Measurements from ENCODE around the gene FOXO4. TPM values are rescaled to one million over a fixed set of nuclear protein-coding genes. Genes with fewer than 3 reads are reported as not detected.

The FOXO4 gene
- total and polyA plus RNA-seq, 4 donors, result 0.50 to 38.2 (median 4.0) TPM

DNA sequence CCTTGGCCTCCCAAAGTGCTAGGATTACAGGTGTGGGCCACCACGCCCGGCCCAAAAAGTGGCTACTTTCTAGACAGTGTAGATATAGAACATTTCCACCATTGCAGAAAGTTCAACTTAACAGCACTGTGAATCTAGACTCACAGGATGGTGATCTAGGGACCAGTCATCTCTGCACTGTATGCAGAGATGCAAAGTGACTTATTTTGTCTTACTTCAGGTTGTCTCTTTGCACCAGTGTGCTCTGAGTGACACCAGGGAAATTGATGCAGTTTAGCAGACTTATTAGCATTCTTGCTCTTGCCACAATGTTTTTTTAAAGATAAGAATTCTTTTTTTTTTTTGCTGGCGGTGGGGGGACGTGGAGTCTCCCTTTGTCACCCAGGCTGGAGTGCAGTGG is 12.8 kb upstream of the FOXO4 start:
- Histone ChIP-seq H3K9ac (ENCODE audit: low read depth in 1 of 2, low read length in 2 of 2) (no peak overlapping the region), H3K9me3 (ENCODE audit: control insufficient read depth in 4 of 4, low read length in 3 of 4) (no peaks in the 10 kb centered on the region), H3K36me3 (ENCODE audit: control insufficient read depth in 4 of 4, insufficient read depth in 3 of 4, low read depth in 1 of 4, low read length in 3 of 4) (no peaks in the 10 kb centered on the region), H3K27ac (ENCODE audit: low read depth in 1 of 2, low read length in 2 of 2) (no peak overlapping the region), H3K4me1 (ENCODE audit: control insufficient read depth in 4 of 4, insufficient read depth in 4 of 4, low read length in 3 of 4) (no peaks in the 10 kb centered on the region), H3K27me3 (ENCODE audit: control insufficient read depth in 4 of 4, insufficient read depth in 4 of 4, low read length in 3 of 4) (no peaks in the 10 kb centered on the region), H3K4me3 (ENCODE audit: low read depth in 1 of 3, low read length in 3 of 3) (no peak overlapping the region)
- DNase-seq (ENCODE audit: low spot score), result no peak
- 93% methylated on average over 4 of the region's 4 CpGs for WGBS
- TF ChIP-seq, protein P1, sequence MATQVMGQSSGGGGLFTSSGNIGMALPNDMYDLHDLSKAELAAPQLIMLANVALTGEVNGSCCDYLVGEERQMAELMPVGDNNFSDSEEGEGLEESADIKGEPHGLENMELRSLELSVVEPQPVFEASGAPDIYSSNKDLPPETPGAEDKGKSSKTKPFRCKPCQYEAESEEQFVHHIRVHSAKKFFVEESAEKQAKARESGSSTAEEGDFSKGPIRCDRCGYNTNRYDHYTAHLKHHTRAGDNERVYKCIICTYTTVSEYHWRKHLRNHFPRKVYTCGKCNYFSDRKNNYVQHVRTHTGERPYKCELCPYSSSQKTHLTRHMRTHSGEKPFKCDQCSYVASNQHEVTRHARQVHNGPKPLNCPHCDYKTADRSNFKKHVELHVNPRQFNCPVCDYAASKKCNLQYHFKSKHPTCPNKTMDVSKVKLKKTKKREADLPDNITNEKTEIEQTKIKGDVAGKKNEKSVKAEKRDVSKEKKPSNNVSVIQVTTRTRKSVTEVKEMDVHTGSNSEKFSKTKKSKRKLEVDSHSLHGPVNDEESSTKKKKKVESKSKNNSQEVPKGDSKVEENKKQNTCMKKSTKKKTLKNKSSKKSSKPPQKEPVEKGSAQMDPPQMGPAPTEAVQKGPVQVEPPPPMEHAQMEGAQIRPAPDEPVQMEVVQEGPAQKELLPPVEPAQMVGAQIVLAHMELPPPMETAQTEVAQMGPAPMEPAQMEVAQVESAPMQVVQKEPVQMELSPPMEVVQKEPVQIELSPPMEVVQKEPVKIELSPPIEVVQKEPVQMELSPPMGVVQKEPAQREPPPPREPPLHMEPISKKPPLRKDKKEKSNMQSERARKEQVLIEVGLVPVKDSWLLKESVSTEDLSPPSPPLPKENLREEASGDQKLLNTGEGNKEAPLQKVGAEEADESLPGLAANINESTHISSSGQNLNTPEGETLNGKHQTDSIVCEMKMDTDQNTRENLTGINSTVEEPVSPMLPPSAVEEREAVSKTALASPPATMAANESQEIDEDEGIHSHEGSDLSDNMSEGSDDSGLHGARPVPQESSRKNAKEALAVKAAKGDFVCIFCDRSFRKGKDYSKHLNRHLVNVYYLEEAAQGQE (IDR thresholded peaks at IDR 0.05), result no peak
- TF ChIP-seq HNF4G (IDR thresholded peaks at IDR 0.05), result no peak
- TF ChIP-seq, protein P2, sequence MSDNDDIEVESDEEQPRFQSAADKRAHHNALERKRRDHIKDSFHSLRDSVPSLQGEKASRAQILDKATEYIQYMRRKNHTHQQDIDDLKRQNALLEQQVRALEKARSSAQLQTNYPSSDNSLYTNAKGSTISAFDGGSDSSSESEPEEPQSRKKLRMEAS (IDR thresholded peaks at IDR 0.05), result no peak
- TF ChIP-seq RAD21 (IDR thresholded peaks at IDR 0.05), result no peak

DNA sequence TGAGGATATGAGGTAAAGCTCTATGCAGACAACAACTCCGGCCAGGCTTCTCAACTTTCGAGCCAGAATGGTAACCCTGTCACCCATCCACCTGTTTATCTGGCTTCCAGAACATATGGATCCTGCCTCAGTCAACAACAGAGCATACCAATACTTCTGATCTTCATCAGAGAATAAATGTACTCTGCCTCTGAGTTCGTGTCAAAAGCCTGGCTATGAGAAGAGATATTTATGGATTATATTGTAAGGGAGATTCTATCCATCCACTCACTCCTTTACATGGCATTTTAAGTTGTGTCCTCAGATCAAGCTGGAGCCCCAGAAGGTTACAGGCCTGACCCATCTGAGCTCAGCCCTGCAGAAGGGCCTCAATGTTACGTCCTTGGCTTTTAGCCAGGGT is 9.8 kb upstream of the FOXO4 start:
- Histone ChIP-seq H3K4me1 (ENCODE audit: control insufficient read depth in 4 of 4, insufficient read depth in 4 of 4, low read length in 3 of 4) (no peaks in the 10 kb centered on the region), H3K27me3 (ENCODE audit: control insufficient read depth in 4 of 4, insufficient read depth in 4 of 4, low read length in 3 of 4) (no peaks in the 10 kb centered on the region), H3K36me3 (ENCODE audit: control insufficient read depth in 4 of 4, insufficient read depth in 3 of 4, low read depth in 1 of 4, low read length in 3 of 4) (no peaks in the 10 kb centered on the region), H3K9me3 (ENCODE audit: control insufficient read depth in 4 of 4, low read length in 3 of 4) (no peaks in the 10 kb centered on the region), H3K27ac (ENCODE audit: low read depth in 1 of 2, low read length in 2 of 2) (no peak overlapping the region), H3K9ac (ENCODE audit: low read depth in 1 of 2, low read length in 2 of 2) (no peak overlapping the region), H3K4me3 (ENCODE audit: low read depth in 1 of 3, low read length in 3 of 3) (no peak overlapping the region)
- TF ChIP-seq TAF1 (conservative IDR thresholded peaks at IDR 0.05) (no peak), GABPA (IDR thresholded peaks at IDR 0.05 in 1 of 2, conservative IDR thresholded peaks at IDR 0.05 in 1 of 2) (no peak), FOXA2 (IDR thresholded peaks at IDR 0.05) (no peak), RAD21 (IDR thresholded peaks at IDR 0.05) (no peak), SP1 (IDR thresholded peaks at IDR 0.05) (no peak), HNF4G (IDR thresholded peaks at IDR 0.05) (no peak), EGR1 (IDR thresholded peaks at IDR 0.05; ENCODE audit: low read depth in 2 of 2) (no peak)
- TF ChIP-seq, protein P3, sequence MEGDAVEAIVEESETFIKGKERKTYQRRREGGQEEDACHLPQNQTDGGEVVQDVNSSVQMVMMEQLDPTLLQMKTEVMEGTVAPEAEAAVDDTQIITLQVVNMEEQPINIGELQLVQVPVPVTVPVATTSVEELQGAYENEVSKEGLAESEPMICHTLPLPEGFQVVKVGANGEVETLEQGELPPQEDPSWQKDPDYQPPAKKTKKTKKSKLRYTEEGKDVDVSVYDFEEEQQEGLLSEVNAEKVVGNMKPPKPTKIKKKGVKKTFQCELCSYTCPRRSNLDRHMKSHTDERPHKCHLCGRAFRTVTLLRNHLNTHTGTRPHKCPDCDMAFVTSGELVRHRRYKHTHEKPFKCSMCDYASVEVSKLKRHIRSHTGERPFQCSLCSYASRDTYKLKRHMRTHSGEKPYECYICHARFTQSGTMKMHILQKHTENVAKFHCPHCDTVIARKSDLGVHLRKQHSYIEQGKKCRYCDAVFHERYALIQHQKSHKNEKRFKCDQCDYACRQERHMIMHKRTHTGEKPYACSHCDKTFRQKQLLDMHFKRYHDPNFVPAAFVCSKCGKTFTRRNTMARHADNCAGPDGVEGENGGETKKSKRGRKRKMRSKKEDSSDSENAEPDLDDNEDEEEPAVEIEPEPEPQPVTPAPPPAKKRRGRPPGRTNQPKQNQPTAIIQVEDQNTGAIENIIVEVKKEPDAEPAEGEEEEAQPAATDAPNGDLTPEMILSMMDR (IDR thresholded peaks at IDR 0.05; ENCODE audit: low read depth, low read length, missing input control), result no peak
- TF ChIP-seq, protein P4, sequence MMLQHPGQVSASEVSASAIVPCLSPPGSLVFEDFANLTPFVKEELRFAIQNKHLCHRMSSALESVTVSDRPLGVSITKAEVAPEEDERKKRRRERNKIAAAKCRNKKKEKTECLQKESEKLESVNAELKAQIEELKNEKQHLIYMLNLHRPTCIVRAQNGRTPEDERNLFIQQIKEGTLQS (IDR thresholded peaks at IDR 0.05), result no peak
- TF ChIP-seq, protein P5, sequence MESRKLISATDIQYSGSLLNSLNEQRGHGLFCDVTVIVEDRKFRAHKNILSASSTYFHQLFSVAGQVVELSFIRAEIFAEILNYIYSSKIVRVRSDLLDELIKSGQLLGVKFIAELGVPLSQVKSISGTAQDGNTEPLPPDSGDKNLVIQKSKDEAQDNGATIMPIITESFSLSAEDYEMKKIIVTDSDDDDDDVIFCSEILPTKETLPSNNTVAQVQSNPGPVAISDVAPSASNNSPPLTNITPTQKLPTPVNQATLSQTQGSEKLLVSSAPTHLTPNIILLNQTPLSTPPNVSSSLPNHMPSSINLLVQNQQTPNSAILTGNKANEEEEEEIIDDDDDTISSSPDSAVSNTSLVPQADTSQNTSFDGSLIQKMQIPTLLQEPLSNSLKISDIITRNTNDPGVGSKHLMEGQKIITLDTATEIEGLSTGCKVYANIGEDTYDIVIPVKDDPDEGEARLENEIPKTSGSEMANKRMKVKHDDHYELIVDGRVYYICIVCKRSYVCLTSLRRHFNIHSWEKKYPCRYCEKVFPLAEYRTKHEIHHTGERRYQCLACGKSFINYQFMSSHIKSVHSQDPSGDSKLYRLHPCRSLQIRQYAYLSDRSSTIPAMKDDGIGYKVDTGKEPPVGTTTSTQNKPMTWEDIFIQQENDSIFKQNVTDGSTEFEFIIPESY (IDR thresholded peaks at IDR 0.05), result no peak
- DNase-seq (ENCODE audit: low spot score), result no peak
- 79% methylated on average over 4 of the region's 4 CpGs for WGBS
